MV-4-11 (cell line): Measurements from ENCODE around the gene MCF2L.
A peak's percentile ranks its signal among the peaks of the same experiment; 100 is the strongest.
"Not testable (repeated sequence)": the region's sequence is repeated elsewhere in the genome, so short reads cannot be mapped to it uniquely, and the experiment has no call there.

Source experiments
- DNase-seq: peaks from one replicate; lab custom pipeline; 2025; lab: John Stamatoyannopoulos, UW

MCF2L gene

GRCh38 chr13:113050734-113051431 lies 81.9 kb downstream of the MCF2L start:
- DNase-seq, result no peak

- DNase-seq, result no peak
Measured at GRCh38 chr13:113051641-113052040, 82.6 kb downstream of the MCF2L start.

- DNase-seq, result no peak
Measured at GRCh38 chr13:113052206-113052605, 83.2 kb downstream of the MCF2L start.

- no peak for DNase-seq
Measured at GRCh38 chr13:113052971-113053370, 84.0 kb downstream of the MCF2L start.

GRCh38 chr13:113053376-113053775 lies 84.4 kb downstream of the MCF2L start:
- no peak for DNase-seq

- no peak for DNase-seq
Measured at GRCh38 chr13:113053801-113054604, 85.0 kb downstream of the MCF2L start.

- no peak for DNase-seq
Measured at GRCh38 chr13:113057084-113057483, 88.1 kb downstream of the MCF2L start.

GRCh38 chr13:113057559-113057958 lies 88.5 kb downstream of the MCF2L start:
- DNase-seq, result not testable (repeated sequence)

- DNase-seq, result no peak
Measured at GRCh38 chr13:113058129-113058987, 89.3 kb downstream of the MCF2L start.

GRCh38 chr13:113058988-113059850 lies 90.2 kb downstream of the MCF2L start:
- DNase-seq, result no peak

GRCh38 chr13:113059891-113060290 lies 90.9 kb downstream of the MCF2L start:
- no peak for DNase-seq

- no peak for DNase-seq
Measured at GRCh38 chr13:113060557-113061270, 91.7 kb downstream of the MCF2L start.

GRCh38 chr13:113061271-113061625 lies 92.2 kb downstream of the MCF2L start:
- DNase-seq, result no peak

- DNase-seq, result no peak
Measured at GRCh38 chr13:113061796-113062425, 92.9 kb downstream of the MCF2L start.

GRCh38 chr13:113062691-113063090 lies 93.7 kb downstream of the MCF2L start:
- DNase-seq, result no peak

- no peak for DNase-seq
Measured at GRCh38 chr13:113063091-113063491, 94.1 kb downstream of the MCF2L start.

GRCh38 chr13:113064000-113064533 lies 95.1 kb downstream of the MCF2L start:
- no peak for DNase-seq

- DNase-seq, result peak; percentile 83
Measured at GRCh38 chr13:113064534-113065405, 95.8 kb downstream of the MCF2L start.
